ENCODE data around the gene CCDC51.

The CCDC51 gene

DNA sequence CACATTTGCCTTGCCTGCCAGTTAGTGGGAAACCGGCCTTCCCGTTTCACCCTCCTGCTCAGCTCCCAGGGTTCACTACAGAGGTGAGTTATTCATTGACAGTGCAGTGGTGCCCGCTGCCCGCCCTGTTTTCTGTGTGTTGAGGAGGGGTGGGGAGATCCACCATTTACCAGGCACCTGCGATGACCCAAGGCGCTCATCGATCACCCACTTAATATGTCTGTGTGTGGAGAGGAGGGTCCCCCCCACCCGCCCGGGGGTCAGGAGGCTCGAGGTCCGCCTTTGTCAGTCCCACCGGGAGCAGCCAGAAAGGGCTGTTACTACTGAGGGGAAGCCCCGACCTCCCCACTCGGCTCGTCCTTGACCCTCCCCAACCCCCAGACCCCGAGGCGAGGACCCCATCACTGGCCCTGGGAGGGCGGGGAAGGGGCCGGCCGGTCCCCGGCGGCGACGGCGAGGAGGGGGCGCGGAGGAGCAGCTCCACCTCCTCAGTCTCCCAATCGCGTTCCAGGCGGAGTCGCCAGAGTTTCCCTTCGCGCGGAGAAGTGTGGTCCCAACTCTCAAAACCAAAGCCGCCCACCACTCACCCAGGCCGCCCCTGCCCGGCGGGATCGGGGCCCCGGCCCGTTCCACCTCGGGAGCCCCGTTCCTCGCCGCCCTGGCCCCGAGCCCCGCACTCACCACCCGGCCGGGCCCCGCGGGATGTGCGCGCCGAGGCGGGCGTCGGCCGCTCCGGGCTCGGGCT lies 11.2 kb downstream of the CCDC51 start:
- Histone ChIP-seq H3K27me3 (no peaks in the 10 kb centered on the region), H3K4me3 (peak overlapping the region; percentile 68 to 87), H3K27ac (peak overlapping the region; percentile 93 to 99), H3K9me3 (no peaks in the 10 kb centered on the region), H3K4me1 (peaks cover 0 to 85% (median 64%) of the 10 kb centered on the region in 4 donors), H3K36me3 (peaks cover 0 to 19% (median 2%) of the 10 kb centered on the region in 3 donors)
- DNase-seq = peak; percentile 71 to 87
- intact Hi-C loops (cut with DNase I; ENCODE audit: low total_unique reads) = no loop called here
- TF ChIP-seq, protein P1, sequence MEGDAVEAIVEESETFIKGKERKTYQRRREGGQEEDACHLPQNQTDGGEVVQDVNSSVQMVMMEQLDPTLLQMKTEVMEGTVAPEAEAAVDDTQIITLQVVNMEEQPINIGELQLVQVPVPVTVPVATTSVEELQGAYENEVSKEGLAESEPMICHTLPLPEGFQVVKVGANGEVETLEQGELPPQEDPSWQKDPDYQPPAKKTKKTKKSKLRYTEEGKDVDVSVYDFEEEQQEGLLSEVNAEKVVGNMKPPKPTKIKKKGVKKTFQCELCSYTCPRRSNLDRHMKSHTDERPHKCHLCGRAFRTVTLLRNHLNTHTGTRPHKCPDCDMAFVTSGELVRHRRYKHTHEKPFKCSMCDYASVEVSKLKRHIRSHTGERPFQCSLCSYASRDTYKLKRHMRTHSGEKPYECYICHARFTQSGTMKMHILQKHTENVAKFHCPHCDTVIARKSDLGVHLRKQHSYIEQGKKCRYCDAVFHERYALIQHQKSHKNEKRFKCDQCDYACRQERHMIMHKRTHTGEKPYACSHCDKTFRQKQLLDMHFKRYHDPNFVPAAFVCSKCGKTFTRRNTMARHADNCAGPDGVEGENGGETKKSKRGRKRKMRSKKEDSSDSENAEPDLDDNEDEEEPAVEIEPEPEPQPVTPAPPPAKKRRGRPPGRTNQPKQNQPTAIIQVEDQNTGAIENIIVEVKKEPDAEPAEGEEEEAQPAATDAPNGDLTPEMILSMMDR (IDR thresholded peaks at IDR 0.05) = no peak

DNA sequence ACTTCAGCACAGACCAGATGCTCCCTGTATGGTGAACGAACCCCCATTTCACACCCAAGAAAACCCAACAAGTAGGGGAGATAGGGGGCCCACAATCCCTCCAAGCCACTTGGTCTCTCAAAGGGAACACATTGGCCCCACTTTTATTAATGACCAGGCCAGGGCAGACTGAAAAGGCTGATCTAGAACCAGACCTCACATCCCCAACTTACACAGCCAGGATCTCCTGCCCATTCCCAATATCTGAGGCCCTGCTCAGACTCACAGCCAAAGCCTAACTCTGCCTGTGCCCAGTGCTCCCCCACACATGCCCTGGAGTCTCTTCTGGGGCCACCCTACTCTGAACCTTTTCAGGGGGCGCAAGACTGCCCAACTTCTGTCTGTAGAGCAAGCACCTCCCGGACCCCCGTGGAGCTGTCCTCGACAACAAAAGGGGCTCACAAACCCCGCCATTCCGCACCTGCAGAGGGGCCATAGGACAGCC lies 11.8 kb downstream of the CCDC51 start:
- Histone ChIP-seq H3K4me3 (peak overlapping the region; percentile 68 to 87), H3K27ac (peak overlapping the region; percentile 93 to 99), H3K4me1 (peaks cover 0 to 85% (median 64%) of the 10 kb centered on the region in 4 donors), H3K9me3 (no peaks in the 10 kb centered on the region), H3K36me3 (peaks cover 0 to 19% (median 6%) of the 10 kb centered on the region in 3 donors), H3K27me3 (no peaks in the 10 kb centered on the region)
- DNase-seq = no peak
- TF ChIP-seq, protein P1 (IDR thresholded peaks at IDR 0.05) = no peak
- intact Hi-C loops (cut with DNase I; ENCODE audit: low total_unique reads) = no loop called here

DNA sequence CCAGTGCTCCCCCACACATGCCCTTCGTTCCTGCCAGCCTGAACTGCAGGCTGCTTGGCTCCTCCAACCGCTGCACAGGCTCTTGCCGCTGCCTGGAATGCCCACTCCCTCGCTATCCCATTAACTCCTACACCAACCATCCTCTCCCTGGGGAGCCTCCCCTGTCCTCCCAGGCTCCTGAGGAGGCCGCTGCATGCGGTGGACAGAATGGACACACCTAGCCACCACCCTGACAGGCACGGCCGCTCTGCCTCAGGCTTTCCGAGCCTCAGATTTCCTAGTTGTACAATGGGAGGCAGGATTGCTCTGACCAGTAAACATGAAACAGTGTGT lies 12.3 kb downstream of the CCDC51 start:
- H3K9me3 ChIP-seq = no peaks in the 10 kb centered on the region
- intact Hi-C loops (cut with DNase I; ENCODE audit: low total_unique reads) = no loop called here
- TF ChIP-seq, protein P1 (IDR thresholded peaks at IDR 0.05) = no peak
- peak in 1 of 2 donors; percentile 65 for DNase-seq
- peaks cover 0 to 86% (median 65%) of the 10 kb centered on the region in 4 donors for H3K4me1 ChIP-seq
- peak overlapping the region; percentile 93 to 99 for H3K27ac ChIP-seq
- no peaks in the 10 kb centered on the region for H3K27me3 ChIP-seq
- peak overlapping the region; percentile 68 to 87 for H3K4me3 ChIP-seq
- H3K36me3 ChIP-seq = peaks cover 0 to 19% (median 10%) of the 10 kb centered on the region in 3 donors

DNA sequence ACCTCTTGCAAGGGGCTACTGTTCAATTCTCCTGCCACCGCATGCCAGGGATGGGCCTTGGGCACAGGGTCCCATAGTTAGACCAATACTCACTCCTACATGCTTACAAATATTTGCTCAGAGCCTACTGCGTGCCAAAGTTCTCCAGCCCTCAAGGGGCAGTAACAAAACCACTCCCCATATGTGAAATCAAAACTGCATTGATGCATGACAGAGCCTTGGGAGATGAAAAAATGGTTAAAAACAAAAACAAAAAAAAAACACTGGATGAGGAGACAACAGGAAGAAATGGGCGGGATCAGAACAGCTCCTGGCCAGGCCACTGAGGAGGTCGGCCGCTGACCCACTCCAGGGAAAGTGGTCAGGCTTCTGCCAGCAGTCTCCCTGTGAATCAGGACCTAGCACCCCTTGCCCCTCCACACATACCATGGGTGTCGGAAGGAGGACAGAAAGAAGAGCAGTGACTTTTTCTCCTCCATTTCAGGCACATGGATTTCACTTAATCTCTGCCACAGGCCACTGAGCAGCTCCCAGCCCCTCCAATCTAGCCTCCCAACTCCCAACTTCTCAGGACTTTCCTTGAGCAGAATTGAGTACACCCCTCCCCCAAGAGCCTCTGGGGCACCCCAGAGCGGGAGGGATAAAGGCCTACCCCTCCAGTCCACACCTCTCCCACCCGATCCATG lies 12.8 kb downstream of the CCDC51 start:
- TF ChIP-seq, protein P1 (IDR thresholded peaks at IDR 0.05) = no peak
- H3K4me3 ChIP-seq = peak overlapping the region; percentile 68 to 87
- peak overlapping the region; percentile 93 to 99 for H3K27ac ChIP-seq
- no peaks in the 10 kb centered on the region for H3K27me3 ChIP-seq
- peaks cover 5 to 23% (median 14%) of the 10 kb centered on the region in 3 donors for H3K36me3 ChIP-seq
- H3K9me3 ChIP-seq = no peaks in the 10 kb centered on the region
- H3K4me1 ChIP-seq = peaks cover 0 to 87% (median 69%) of the 10 kb centered on the region in 4 donors
- intact Hi-C loops (cut with DNase I; ENCODE audit: low total_unique reads) = no loop called here
- peak; percentile 65 to 83 for DNase-seq

DNA sequence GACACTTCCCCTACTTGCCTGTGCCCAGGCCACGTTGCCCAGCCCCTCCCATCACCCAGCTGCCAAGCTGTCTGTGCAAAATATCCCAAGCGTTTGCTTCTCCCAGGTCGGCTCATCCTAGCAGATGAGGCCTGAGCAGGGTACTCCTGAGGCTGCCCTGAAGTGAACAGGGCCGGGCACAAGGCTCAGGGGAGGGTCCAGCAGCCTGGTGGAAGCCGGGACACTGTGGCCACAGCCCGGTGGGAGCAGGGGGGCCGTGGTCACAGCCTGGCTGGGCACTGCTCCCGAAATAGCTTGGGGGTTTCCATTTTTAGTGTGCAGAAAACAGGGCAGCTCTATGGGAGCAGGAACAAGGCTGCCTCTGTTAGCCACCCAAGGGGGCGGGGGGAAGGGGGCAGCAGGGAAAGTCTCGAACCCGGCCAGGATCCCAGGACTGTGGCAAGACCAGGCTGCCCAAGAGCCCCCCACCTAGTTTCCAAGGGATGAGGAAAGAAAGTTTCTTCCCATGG lies 13.5 kb downstream of the CCDC51 start:
- Histone ChIP-seq H3K27me3 (no peaks in the 10 kb centered on the region), H3K36me3 (peaks cover 8 to 29% (median 19%) of the 10 kb centered on the region in 3 donors), H3K4me3 (peak overlapping the region; percentile 68 to 87), H3K27ac (peak overlapping the region; percentile 93 to 99), H3K4me1 (peaks cover 0 to 89% (median 72%) of the 10 kb centered on the region in 4 donors), H3K9me3 (no peaks in the 10 kb centered on the region)
- intact Hi-C loops (cut with DNase I; ENCODE audit: low total_unique reads) = no loop called here
- TF ChIP-seq, protein P1 (IDR thresholded peaks at IDR 0.05) = no peak
- DNase-seq = peak in 1 of 2 donors; percentile 89

Measured in tibial artery (tissue), 4 donors.